ENCODE results near the gene LPCAT2. TPM values are rescaled to one million over a fixed set of nuclear protein-coding genes. Genes with fewer than 3 reads are reported as not detected.

Gene LPCAT2
- total RNA-seq, 1 donor from 2014 or later = 74.4 TPM

- DNase-seq (ENCODE audit: low read depth) = no peak
- Histone ChIP-seq H3K4me2 (ENCODE audit: low read length) (no peak overlapping the region), H3K4me3 (ENCODE audit: insufficient read depth, low read depth, low read length) (no peak overlapping the region), H3K9me3 (ENCODE audit: insufficient read depth, low read depth, low read length) (no peaks in the 10 kb centered on the region), H3K27me3 (ENCODE audit: insufficient read depth, low read length) (no peaks in the 10 kb centered on the region), H3K4me1 (ENCODE audit: insufficient read depth, low read length) (no peaks in the 10 kb centered on the region), H4K20me1 (ENCODE audit: insufficient read depth, low read length) (no peaks in the 10 kb centered on the region), H3K36me3 (ENCODE audit: insufficient read depth, low read length) (peaks cover 7% of the 10 kb centered on the region), H3K9ac (ENCODE audit: low read length) (no peak overlapping the region), H2AFZ (ENCODE audit: low read depth, low read length) (no peak overlapping the region), H3K79me2 (ENCODE audit: insufficient read depth, low read length) (no peaks in the 10 kb centered on the region), H3K27ac (ENCODE audit: low read depth, low read length) (no peak overlapping the region)
- H3K4me1 Mint-ChIP-seq (ENCODE audit: low read depth, unreplicated experiment) = peaks cover 10% of the 10 kb centered on the region
- H3K27ac Mint-ChIP-seq (ENCODE audit: unreplicated experiment) = no peak overlapping the region
- H3K4me3 Mint-ChIP-seq (ENCODE audit: unreplicated experiment) = no peak overlapping the region
- TF ChIP-seq CTCF (IDR thresholded peaks at IDR 0.05; ENCODE audit: insufficient read depth, low read depth, low read length) (no peak), EZH2 (IDR thresholded peaks at IDR 0.05; ENCODE audit: insufficient read depth, low read length) (no peak)
- H3K36me3 Mint-ChIP-seq (ENCODE audit: low read depth, unreplicated experiment) = peaks cover 11% of the 10 kb centered on the region
- no peak for FAIRE-seq
- no peaks in the 10 kb centered on the region for H3K27me3 Mint-ChIP-seq (ENCODE audit: low read depth, unreplicated experiment)
- no peaks in the 10 kb centered on the region for H3K9me3 Mint-ChIP-seq (ENCODE audit: unreplicated experiment)
These were observed 63.6 kb downstream of the LPCAT2 start for GRCh38 chr16:55572439-55572838.

- no peak for FAIRE-seq
These were observed 65.9 kb downstream of the LPCAT2 start for GRCh38 chr16:55574811-55575210.

More at GRCh38 chr16:55574811-55575210, 65.9 kb downstream of the LPCAT2 start:
- H3K4me2 ChIP-seq (ENCODE audit: low read length) = no peak overlapping the region
- no peaks in the 10 kb centered on the region for H3K27me3 Mint-ChIP-seq (ENCODE audit: low read depth, unreplicated experiment)
- no peak overlapping the region for H3K4me3 Mint-ChIP-seq (ENCODE audit: unreplicated experiment)
- no peak for DNase-seq (ENCODE audit: low read depth)
- H3K9me3 ChIP-seq (ENCODE audit: insufficient read depth, low read depth, low read length) = no peaks in the 10 kb centered on the region
- H3K79me2 ChIP-seq (ENCODE audit: insufficient read depth, low read length) = no peaks in the 10 kb centered on the region
- no peak for TF ChIP-seq CTCF (IDR thresholded peaks at IDR 0.05; ENCODE audit: insufficient read depth, low read depth, low read length)
- no peak for TF ChIP-seq EZH2 (IDR thresholded peaks at IDR 0.05; ENCODE audit: insufficient read depth, low read length)
- H3K36me3 Mint-ChIP-seq (ENCODE audit: low read depth, unreplicated experiment) = peaks cover 10% of the 10 kb centered on the region
- no peak overlapping the region for H3K4me3 ChIP-seq (ENCODE audit: insufficient read depth, low read depth, low read length)
- H2AFZ ChIP-seq (ENCODE audit: low read depth, low read length) = no peak overlapping the region
- no peak overlapping the region for H3K27ac ChIP-seq (ENCODE audit: low read depth, low read length)
- H3K9me3 Mint-ChIP-seq (ENCODE audit: unreplicated experiment) = no peaks in the 10 kb centered on the region
- peaks cover 4% of the 10 kb centered on the region for H3K4me1 Mint-ChIP-seq (ENCODE audit: low read depth, unreplicated experiment)
- peaks cover 25% of the 10 kb centered on the region for H3K36me3 ChIP-seq (ENCODE audit: insufficient read depth, low read length)
- H4K20me1 ChIP-seq (ENCODE audit: insufficient read depth, low read length) = no peaks in the 10 kb centered on the region
- no peak overlapping the region for H3K9ac ChIP-seq (ENCODE audit: low read length)
- no peaks in the 10 kb centered on the region for H3K27me3 ChIP-seq (ENCODE audit: insufficient read depth, low read length)
- H3K4me1 ChIP-seq (ENCODE audit: insufficient read depth, low read length) = no peaks in the 10 kb centered on the region
- H3K27ac Mint-ChIP-seq (ENCODE audit: unreplicated experiment) = no peak overlapping the region
